Ovary (tissue), 3 donors: ENCODE data around the gene BBS2.

Experiments
- CTCF ChIP-seq, 3 donors: fragments of 450-650 bp in 2 of 3; fragments of 200-600 bp in 1 of 3; IDR thresholded peaks; one replicate each; pipeline versions ENCODE4 v1.5.1 to v1.8.0; 2016 to 2022; ENCODE audit warnings: antibody characterized with exemption in 3 of 3, mild to moderate bottlenecking in 1 of 3
- POLR2A ChIP-seq: fragments of 450-650 bp; IDR thresholded peaks from one replicate; pipeline ENCODE4 v1.6.1; 2017; ENCODE audit warnings: antibody characterized with exemption, mild to moderate bottlenecking, moderate library complexity
- donor health status: DM: no; HTN: no; CAD: no.

DNA sequence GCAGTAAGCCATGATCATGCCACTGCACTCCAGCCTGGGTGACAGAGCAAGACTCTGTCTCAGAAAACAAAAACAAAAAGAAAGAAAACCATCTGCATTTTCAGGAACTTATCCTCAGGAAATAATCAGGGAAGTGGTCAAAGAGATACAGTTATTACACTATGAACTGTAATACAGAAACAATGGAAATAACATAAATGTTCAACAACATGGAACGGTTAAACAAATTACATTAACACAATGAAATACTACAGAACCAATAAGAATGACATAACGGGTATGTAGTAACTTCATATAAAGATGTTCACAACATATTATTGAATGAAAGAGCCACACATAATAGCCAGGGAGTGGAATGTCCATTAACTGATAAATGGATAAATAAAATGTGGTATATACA is 6.7 kb downstream of the BBS2 start:
- no peak for TF ChIP-seq CTCF (IDR thresholded peaks at IDR 0.05)
- no peak for TF ChIP-seq POLR2A
